OCI-LY7 (cell line): ENCODE results near the gene CHCHD6.

Source experiments
- CTCF ChIP-seq: fragments of 200-600 bp; sonication (generic); conservative IDR thresholded peaks from 2 replicates; pipeline ENCODE4 v1.5.1; 2014; ENCODE audit warnings: mild to moderate bottlenecking, antibody characterized with exemption, low read length, moderate library complexity, mixed read lengths
- EZH2phosphoT487 ChIP-seq: fragments of 200-600 bp; sonication (generic); IDR thresholded peaks from 2 replicates; pipeline ENCODE4 v1.6.1; 2018; ENCODE audit warnings: low read depth, borderline replicate concordance, mild to moderate bottlenecking, mixed run types, antibody characterized with exemption, low read length, moderate library complexity, mixed read lengths

DNA sequence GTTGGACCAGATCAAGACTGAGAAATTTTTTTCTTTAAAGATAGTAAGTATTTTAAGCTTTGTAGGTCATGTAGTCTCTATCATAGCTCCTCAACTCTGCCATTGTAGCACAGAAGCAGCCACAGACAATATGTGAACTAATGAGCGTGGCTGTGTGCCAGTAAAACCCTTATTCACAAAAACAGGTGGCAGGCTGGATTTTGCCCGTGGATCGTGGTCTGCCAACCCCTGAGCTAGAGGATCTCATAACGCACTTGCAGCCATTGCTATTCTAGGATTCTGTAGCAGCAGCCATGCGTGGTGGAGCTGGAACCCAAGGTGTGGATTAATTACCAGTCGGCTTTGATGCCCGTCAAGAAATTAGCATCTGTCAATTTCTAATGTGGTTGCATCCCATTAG lies 210.2 kb downstream of the CHCHD6 start:
- TF ChIP-seq CTCF (no peak), EZH2phosphoT487 (no peak)
